ENCODE measurements around the gene HTR3B.

HTR3B gene

DNA sequence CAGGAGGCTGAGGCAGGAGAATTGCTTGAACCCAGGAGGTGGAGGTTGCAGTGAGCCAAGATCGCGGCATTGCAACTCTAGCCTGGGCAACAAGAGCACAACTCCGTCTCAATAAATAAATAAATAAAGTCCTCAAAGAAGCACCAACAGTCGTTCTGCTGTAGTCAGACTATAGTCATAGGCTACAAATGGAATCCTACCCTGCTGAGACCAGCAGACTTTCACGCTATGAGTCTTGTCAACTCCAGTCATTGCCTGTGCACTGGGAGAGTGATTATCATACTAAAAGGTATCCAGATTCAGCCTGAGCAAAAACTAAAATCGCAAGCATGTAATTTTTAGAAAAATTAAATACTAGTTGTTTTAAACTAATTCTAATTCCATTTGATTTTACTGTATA is 48.8 kb upstream of the HTR3B start:
- no peak for ATAC-seq
- no peak for TF ChIP-seq CSDC2 (CRISPR knock-in tag; IDR thresholded peaks at IDR 0.05)
- TF ChIP-seq, protein P1, sequence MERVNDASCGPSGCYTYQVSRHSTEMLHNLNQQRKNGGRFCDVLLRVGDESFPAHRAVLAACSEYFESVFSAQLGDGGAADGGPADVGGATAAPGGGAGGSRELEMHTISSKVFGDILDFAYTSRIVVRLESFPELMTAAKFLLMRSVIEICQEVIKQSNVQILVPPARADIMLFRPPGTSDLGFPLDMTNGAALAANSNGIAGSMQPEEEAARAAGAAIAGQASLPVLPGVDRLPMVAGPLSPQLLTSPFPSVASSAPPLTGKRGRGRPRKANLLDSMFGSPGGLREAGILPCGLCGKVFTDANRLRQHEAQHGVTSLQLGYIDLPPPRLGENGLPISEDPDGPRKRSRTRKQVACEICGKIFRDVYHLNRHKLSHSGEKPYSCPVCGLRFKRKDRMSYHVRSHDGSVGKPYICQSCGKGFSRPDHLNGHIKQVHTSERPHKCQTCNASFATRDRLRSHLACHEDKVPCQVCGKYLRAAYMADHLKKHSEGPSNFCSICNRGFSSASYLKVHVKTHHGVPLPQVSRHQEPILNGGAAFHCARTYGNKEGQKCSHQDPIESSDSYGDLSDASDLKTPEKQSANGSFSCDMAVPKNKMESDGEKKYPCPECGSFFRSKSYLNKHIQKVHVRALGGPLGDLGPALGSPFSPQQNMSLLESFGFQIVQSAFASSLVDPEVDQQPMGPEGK (CRISPR knock-in tag; IDR thresholded peaks at IDR 0.05; ENCODE audit: borderline replicate concordance): no peak
- TF ChIP-seq, protein P2, sequence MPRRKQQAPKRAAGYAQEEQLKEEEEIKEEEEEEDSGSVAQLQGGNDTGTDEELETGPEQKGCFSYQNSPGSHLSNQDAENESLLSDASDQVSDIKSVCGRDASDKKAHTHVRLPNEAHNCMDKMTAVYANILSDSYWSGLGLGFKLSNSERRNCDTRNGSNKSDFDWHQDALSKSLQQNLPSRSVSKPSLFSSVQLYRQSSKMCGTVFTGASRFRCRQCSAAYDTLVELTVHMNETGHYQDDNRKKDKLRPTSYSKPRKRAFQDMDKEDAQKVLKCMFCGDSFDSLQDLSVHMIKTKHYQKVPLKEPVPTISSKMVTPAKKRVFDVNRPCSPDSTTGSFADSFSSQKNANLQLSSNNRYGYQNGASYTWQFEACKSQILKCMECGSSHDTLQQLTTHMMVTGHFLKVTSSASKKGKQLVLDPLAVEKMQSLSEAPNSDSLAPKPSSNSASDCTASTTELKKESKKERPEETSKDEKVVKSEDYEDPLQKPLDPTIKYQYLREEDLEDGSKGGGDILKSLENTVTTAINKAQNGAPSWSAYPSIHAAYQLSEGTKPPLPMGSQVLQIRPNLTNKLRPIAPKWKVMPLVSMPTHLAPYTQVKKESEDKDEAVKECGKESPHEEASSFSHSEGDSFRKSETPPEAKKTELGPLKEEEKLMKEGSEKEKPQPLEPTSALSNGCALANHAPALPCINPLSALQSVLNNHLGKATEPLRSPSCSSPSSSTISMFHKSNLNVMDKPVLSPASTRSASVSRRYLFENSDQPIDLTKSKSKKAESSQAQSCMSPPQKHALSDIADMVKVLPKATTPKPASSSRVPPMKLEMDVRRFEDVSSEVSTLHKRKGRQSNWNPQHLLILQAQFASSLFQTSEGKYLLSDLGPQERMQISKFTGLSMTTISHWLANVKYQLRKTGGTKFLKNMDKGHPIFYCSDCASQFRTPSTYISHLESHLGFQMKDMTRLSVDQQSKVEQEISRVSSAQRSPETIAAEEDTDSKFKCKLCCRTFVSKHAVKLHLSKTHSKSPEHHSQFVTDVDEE (CRISPR knock-in tag; IDR thresholded peaks at IDR 0.05): no peak
- TF ChIP-seq ZNF70 (CRISPR knock-in tag; IDR thresholded peaks at IDR 0.05): no peak
- TF ChIP-seq ARNTL (CRISPR knock-in tag; IDR thresholded peaks at IDR 0.05; ENCODE audit: borderline replicate concordance, low read depth): no peak
- TF ChIP-seq TCF4 (CRISPR knock-in tag; IDR thresholded peaks at IDR 0.05; ENCODE audit: borderline replicate concordance): no peak
- no peak for TF ChIP-seq ZFP3 (CRISPR knock-in tag; IDR thresholded peaks at IDR 0.05)
- TF ChIP-seq SNAI2 (CRISPR knock-in tag; IDR thresholded peaks at IDR 0.05): no peak
- TF ChIP-seq, protein P3, sequence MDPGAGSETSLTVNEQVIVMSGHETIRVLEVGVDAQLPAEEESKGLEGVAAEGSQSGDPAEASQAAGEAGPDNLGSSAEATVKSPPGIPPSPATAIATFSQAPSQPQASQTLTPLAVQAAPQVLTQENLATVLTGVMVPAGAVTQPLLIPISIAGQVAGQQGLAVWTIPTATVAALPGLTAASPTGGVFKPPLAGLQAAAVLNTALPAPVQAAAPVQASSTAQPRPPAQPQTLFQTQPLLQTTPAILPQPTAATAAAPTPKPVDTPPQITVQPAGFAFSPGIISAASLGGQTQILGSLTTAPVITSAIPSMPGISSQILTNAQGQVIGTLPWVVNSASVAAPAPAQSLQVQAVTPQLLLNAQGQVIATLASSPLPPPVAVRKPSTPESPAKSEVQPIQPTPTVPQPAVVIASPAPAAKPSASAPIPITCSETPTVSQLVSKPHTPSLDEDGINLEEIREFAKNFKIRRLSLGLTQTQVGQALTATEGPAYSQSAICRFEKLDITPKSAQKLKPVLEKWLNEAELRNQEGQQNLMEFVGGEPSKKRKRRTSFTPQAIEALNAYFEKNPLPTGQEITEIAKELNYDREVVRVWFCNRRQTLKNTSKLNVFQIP (CRISPR knock-in tag; IDR thresholded peaks at IDR 0.05; ENCODE audit: borderline replicate concordance, low read depth): no peak
- no peak for TF ChIP-seq TOX (CRISPR knock-in tag; IDR thresholded peaks at IDR 0.05; ENCODE audit: borderline replicate concordance)
- no peak for TF ChIP-seq ZNF565 (CRISPR knock-in tag; conservative IDR thresholded peaks at IDR 0.05; ENCODE audit: low read depth)

DNA sequence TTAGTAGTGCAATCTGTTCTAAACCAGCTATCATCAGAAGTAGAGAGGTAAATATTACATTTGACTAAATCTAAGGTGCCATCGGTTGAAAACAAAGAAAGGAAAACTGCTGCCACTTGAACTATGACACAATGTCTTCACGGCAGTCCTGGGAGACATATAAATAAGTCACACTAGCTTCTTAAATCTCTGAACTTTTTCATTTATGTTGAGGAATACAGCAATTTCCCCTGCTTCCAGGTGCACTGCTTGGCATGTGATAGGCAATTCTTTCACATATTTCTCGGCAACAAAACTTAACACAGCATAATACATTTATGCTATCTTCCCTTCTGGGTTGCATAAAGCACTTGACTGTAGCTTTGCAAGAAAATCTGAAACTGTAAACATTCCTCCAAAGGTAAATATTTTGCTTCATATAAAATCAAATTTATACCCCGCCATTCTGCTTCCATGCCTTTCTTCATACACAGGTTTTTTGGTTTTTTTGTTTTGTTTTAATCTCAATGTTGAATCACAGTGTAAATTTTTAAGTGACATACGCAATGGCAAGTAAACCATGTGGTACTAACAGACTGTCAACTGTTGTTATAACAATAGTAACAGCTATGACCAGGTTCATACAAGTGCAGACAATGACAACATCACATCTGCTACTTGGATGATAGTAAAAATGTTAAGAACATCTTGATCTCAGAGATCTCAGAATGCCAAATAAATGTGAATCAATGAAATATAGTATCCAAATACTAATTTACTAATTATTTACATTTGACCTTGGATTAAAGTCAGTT is 47.4 kb upstream of the HTR3B start:
- no peak for ATAC-seq

More for the DNA sequence above, 47.4 kb upstream of the HTR3B start:
- TF ChIP-seq PPARA (CRISPR knock-in tag; IDR thresholded peaks at IDR 0.05; ENCODE audit: borderline replicate concordance) (no peak), ZFP30 (CRISPR knock-in tag; IDR thresholded peaks at IDR 0.05) (no peak), ISL1 (CRISPR knock-in tag; IDR thresholded peaks at IDR 0.05) (no peak), ZFP3 (CRISPR knock-in tag; IDR thresholded peaks at IDR 0.05) (no peak), CSDC2 (CRISPR knock-in tag; IDR thresholded peaks at IDR 0.05) (no peak), OSR1 (CRISPR knock-in tag; IDR thresholded peaks at IDR 0.05) (no peak), ZNF70 (CRISPR knock-in tag; IDR thresholded peaks at IDR 0.05) (no peak), ZNF8 (CRISPR knock-in tag; IDR thresholded peaks at IDR 0.05) (no peak), TCF4 (CRISPR knock-in tag; IDR thresholded peaks at IDR 0.05; ENCODE audit: borderline replicate concordance) (no peak), BACH2 (CRISPR knock-in tag; IDR thresholded peaks at IDR 0.05; ENCODE audit: borderline replicate concordance) (no peak), ARNTL (CRISPR knock-in tag; IDR thresholded peaks at IDR 0.05; ENCODE audit: borderline replicate concordance, low read depth) (no peak), GLIS3 (CRISPR knock-in tag; IDR thresholded peaks at IDR 0.05) (no peak), TOX (CRISPR knock-in tag; IDR thresholded peaks at IDR 0.05; ENCODE audit: borderline replicate concordance) (no peak), ESRRG (CRISPR knock-in tag; IDR thresholded peaks at IDR 0.05) (no peak), ZNF565 (CRISPR knock-in tag; conservative IDR thresholded peaks at IDR 0.05; ENCODE audit: low read depth) (no peak)
- TF ChIP-seq, protein P2 (CRISPR knock-in tag; IDR thresholded peaks at IDR 0.05): no peak
- TF ChIP-seq, protein P4, sequence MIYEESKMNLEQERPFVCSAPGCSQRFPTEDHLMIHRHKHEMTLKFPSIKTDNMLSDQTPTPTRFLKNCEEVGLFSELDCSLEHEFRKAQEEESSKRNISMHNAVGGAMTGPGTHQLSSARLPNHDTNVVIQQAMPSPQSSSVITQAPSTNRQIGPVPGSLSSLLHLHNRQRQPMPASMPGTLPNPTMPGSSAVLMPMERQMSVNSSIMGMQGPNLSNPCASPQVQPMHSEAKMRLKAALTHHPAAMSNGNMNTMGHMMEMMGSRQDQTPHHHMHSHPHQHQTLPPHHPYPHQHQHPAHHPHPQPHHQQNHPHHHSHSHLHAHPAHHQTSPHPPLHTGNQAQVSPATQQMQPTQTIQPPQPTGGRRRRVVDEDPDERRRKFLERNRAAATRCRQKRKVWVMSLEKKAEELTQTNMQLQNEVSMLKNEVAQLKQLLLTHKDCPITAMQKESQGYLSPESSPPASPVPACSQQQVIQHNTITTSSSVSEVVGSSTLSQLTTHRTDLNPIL (CRISPR knock-in tag; IDR thresholded peaks at IDR 0.05; ENCODE audit: low read depth): no peak
- TF ChIP-seq, protein P1 (CRISPR knock-in tag; IDR thresholded peaks at IDR 0.05; ENCODE audit: borderline replicate concordance): no peak
- TF ChIP-seq, protein P3 (CRISPR knock-in tag; IDR thresholded peaks at IDR 0.05; ENCODE audit: borderline replicate concordance, low read depth): no peak
- TF ChIP-seq, protein P5, sequence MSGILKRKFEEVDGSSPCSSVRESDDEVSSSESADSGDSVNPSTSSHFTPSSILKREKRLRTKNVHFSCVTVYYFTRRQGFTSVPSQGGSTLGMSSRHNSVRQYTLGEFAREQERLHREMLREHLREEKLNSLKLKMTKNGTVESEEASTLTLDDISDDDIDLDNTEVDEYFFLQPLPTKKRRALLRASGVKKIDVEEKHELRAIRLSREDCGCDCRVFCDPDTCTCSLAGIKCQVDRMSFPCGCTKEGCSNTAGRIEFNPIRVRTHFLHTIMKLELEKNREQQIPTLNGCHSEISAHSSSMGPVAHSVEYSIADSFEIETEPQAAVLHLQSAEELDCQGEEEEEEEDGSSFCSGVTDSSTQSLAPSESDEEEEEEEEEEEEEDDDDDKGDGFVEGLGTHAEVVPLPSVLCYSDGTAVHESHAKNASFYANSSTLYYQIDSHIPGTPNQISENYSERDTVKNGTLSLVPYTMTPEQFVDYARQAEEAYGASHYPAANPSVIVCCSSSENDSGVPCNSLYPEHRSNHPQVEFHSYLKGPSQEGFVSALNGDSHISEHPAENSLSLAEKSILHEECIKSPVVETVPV (CRISPR knock-in tag; IDR thresholded peaks at IDR 0.05): no peak
